Measurements from ENCODE around the gene NEIL1.

NEIL1 gene

GRCh38 chr15:75357976-75358673 is 11.3 kb downstream of the NEIL1 start:
- DNase-seq = no peak

- no peak for DNase-seq
Observed at GRCh38 chr15:75358771-75359536, 12.1 kb downstream of the NEIL1 start.

- DNase-seq = no peak
Observed at GRCh38 chr15:75359537-75360250, 12.9 kb downstream of the NEIL1 start.

- no peak for DNase-seq
Observed at GRCh38 chr15:75360391-75360790, 13.6 kb downstream of the NEIL1 start.

GRCh38 chr15:75360856-75361255 is 14.0 kb downstream of the NEIL1 start:
- DNase-seq = no peak

- no peak for DNase-seq
Observed at GRCh38 chr15:75361361-75361988, 14.6 kb downstream of the NEIL1 start.

- no peak for DNase-seq
Observed at GRCh38 chr15:75361989-75362641, 15.3 kb downstream of the NEIL1 start.

- DNase-seq = no peak
Observed at GRCh38 chr15:75362642-75363249, 15.9 kb downstream of the NEIL1 start.

- no peak for DNase-seq
Observed at GRCh38 chr15:75363786-75364185, 16.9 kb downstream of the NEIL1 start.

- DNase-seq = no peak
Observed at GRCh38 chr15:75364881-75365280, 18.0 kb downstream of the NEIL1 start.

- DNase-seq = no peak
Observed at GRCh38 chr15:75366163-75366562, 19.3 kb downstream of the NEIL1 start.

GRCh38 chr15:75367006-75367405 is 20.2 kb downstream of the NEIL1 start:
- no peak for DNase-seq

- no peak for DNase-seq
Observed at GRCh38 chr15:75367406-75367912, 20.6 kb downstream of the NEIL1 start.

- DNase-seq = peak; percentile 78
Observed at GRCh38 chr15:75367913-75368688, 21.3 kb downstream of the NEIL1 start, which contains the start of gene MAN2C1. TSS of gene MAN2C1 (minus strand) at chr15:75368607. CDS start at chr15:75368583, 24 bp downstream.

- DNase-seq = no peak
Observed at GRCh38 chr15:75368689-75369239, 21.9 kb downstream of the NEIL1 start.

- no peak for DNase-seq
Observed at GRCh38 chr15:75369897-75370581, 23.2 kb downstream of the NEIL1 start.

- DNase-seq = no peak
Observed at GRCh38 chr15:75371486-75371885, 24.6 kb downstream of the NEIL1 start.

GRCh38 chr15:75371901-75372688 is 25.3 kb downstream of the NEIL1 start:
- no peak for DNase-seq

GRCh38 chr15:75380773-75381172 is 33.9 kb downstream of the NEIL1 start:
- no peak for DNase-seq
